ENCODE results near the gene FOXP1.

FOXP1 gene

GRCh38 chr3:71276531-71276930 is 307.0 kb downstream of the FOXP1 start:
- H3K27ac ChIP-seq, result no peak overlapping the region
- TF ChIP-seq, protein P1, sequence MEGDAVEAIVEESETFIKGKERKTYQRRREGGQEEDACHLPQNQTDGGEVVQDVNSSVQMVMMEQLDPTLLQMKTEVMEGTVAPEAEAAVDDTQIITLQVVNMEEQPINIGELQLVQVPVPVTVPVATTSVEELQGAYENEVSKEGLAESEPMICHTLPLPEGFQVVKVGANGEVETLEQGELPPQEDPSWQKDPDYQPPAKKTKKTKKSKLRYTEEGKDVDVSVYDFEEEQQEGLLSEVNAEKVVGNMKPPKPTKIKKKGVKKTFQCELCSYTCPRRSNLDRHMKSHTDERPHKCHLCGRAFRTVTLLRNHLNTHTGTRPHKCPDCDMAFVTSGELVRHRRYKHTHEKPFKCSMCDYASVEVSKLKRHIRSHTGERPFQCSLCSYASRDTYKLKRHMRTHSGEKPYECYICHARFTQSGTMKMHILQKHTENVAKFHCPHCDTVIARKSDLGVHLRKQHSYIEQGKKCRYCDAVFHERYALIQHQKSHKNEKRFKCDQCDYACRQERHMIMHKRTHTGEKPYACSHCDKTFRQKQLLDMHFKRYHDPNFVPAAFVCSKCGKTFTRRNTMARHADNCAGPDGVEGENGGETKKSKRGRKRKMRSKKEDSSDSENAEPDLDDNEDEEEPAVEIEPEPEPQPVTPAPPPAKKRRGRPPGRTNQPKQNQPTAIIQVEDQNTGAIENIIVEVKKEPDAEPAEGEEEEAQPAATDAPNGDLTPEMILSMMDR (conservative IDR thresholded peaks at IDR 0.05), result no peak

- H3K27ac ChIP-seq, result no peak overlapping the region
- TF ChIP-seq, protein P1 (conservative IDR thresholded peaks at IDR 0.05), result no peak
Observed at GRCh38 chr3:71273453-71273852, 310.1 kb downstream of the FOXP1 start.

GRCh38 chr3:71271596-71271995 is 311.9 kb downstream of the FOXP1 start:
- H3K27ac ChIP-seq, result peak overlapping the region; percentile 79; the same call in 1 of the 2 replicates
- TF ChIP-seq, protein P1 (conservative IDR thresholded peaks at IDR 0.05), result no peak

GRCh38 chr3:71269906-71270305 is 313.6 kb downstream of the FOXP1 start:
- TF ChIP-seq, protein P1 (conservative IDR thresholded peaks at IDR 0.05), result no peak
- peak overlapping the region; percentile 79 for H3K27ac ChIP-seq

DNA sequence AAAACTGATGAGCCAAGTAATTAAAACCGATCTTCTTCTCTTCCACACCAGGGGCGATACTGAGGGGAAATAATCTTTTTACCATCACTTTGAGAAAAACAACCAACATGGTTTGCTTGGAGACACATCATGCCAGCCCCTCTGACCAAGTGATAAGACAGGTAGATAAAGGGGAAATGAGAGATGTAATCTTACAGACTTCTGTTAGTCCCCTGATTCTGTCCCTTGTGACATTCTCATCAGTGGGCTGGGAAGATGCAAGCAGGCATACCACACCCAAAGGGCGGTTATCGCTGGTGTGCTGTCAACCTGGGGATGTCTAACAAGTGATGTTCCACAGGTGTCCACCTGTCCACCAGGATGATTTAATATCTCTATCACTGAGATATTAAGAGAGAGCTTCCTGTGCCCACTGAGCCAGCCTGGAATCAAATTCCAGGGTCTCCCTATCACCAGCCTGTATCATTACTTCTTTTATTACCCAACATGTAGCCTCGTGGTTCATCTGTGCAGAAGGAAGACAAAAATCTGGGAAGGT is 315.0 kb downstream of the FOXP1 start:
- TF ChIP-seq, protein P1 (conservative IDR thresholded peaks at IDR 0.05), result no peak

DNA sequence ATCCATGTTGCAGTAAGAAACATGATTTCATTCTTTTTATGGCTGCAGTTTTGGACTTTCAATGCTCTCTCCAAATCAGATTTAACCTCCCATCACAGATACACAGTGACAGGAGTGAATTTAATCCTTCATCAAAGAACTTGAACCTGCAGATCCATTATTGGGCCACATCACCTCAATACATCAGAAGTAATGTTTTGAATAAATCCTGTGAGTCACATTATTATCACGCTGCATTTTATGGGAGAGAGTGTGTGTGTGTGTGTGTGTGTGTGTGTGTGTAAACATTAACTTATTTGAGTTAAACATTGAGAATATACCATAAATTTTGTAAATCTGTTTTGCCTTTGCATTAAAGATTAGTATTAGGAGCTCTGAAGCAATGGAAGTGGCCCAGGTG is 316.7 kb downstream of the FOXP1 start:
- TF ChIP-seq, protein P1 (conservative IDR thresholded peaks at IDR 0.05), result no peak
- no peak overlapping the region for H3K27ac ChIP-seq

More for the DNA sequence above, 315.0 kb downstream of the FOXP1 start:
- peak overlapping the region; percentile 79 for H3K27ac ChIP-seq

- H3K27ac ChIP-seq, result no peak overlapping the region
- TF ChIP-seq, protein P1 (conservative IDR thresholded peaks at IDR 0.05), result no peak
Observed at GRCh38 chr3:71265365-71265915, 318.1 kb downstream of the FOXP1 start.

All from VCaP (cell line).